ENCODE results near the gene LRP8. TPM values are rescaled to one million over a fixed set of nuclear protein-coding genes. Genes with fewer than 3 reads are reported as not detected.

LRP8 gene
- total and polyA plus RNA-seq, 9 of the 15 experiments (the other 6 are each of a cell fraction or from before 2014, with no cell fraction given): 7.1 to 56.1 (median 31.3) TPM

GRCh38 chr1:53362851-53363642 is 35.2 kb upstream of the LRP8 start (continued):
- no peak for TF ChIP-seq ZBTB40 (IDR thresholded peaks at IDR 0.05)
- no peak for TF ChIP-seq ZBTB40 (CRISPR knock-in tag; IDR thresholded peaks at IDR 0.05)
- no peak for TF ChIP-seq SRSF7 (optimal IDR thresholded peaks at IDR 0.05; ENCODE audit: low read depth, low read length)
- no peak for TF ChIP-seq CHCHD3 (CRISPR knock-in tag; IDR thresholded peaks at IDR 0.05)
- TF ChIP-seq SMAD3 (CRISPR knock-in tag; conservative IDR thresholded peaks at IDR 0.05): no peak

Measured in K562 (cell line).